SK-N-SH treated with all-trans-retinoic acid at 6 μM for 48 hours (cell line): Measurements from ENCODE around the gene ZNF41.

ENCODE experiments used
- ARNTL ChIP-seq: fragments of 450-650 bp; formaldehyde crosslinking; IDR thresholded peaks from 2 replicates; pipeline ENCODE4 v1.5.0; 2020; ENCODE audit warnings: low read depth, mild to moderate bottlenecking, moderate library complexity, borderline replicate concordance
- GLIS3 ChIP-seq: fragments of 250-450 bp; sonication (Bioruptor Pico); IDR thresholded peaks from 2 replicates; pipeline ENCODE4 v1.5.0; 2020; ENCODE audit warnings: mild to moderate bottlenecking, moderate library complexity
- ISL1 ChIP-seq: fragments of 250-450 bp; sonication (Bioruptor Pico); IDR thresholded peaks from 2 replicates; pipeline ENCODE4 v2.1.2; 2022; ENCODE audit warnings: mild to moderate bottlenecking, moderate library complexity
- TCF4 ChIP-seq: fragments of 250-450 bp; sonication (Bioruptor Pico); IDR thresholded peaks from 2 replicates; pipeline ENCODE4 v1.8.0; 2021; ENCODE audit warnings: mild to moderate bottlenecking, moderate library complexity, borderline replicate concordance
- TOX ChIP-seq: fragments of 250-450 bp; sonication (Bioruptor Pico); IDR thresholded peaks from 2 replicates; pipeline ENCODE4 v1.8.0; 2021; ENCODE audit warnings: mild to moderate bottlenecking, moderate library complexity, borderline replicate concordance
- ZC3H10 ChIP-seq: fragments of 250-450 bp; sonication (Bioruptor Pico); IDR thresholded peaks from 2 replicates; pipeline ENCODE4 v1.5.1; 2021; ENCODE audit warnings: mild to moderate bottlenecking, moderate library complexity
- ZFP3 ChIP-seq: fragments of 250-450 bp; sonication (Bioruptor Pico); IDR thresholded peaks from 2 replicates; pipeline ENCODE4 v1.5.0; 2020; ENCODE audit warnings: mild to moderate bottlenecking, moderate library complexity
- ZNF565 ChIP-seq: fragments of 450-650 bp; formaldehyde crosslinking; conservative IDR thresholded peaks from 2 replicates; pipeline ENCODE4 v1.5.0; 2020; ENCODE audit warnings: low read depth, mild to moderate bottlenecking, moderate library complexity
- ZNF70 ChIP-seq: fragments of 450-650 bp; formaldehyde crosslinking; IDR thresholded peaks from 2 replicates; pipeline ENCODE4 v1.5.0; 2020; ENCODE audit warnings: mild to moderate bottlenecking, moderate library complexity
- TF ChIP-seq, protein P1 (sequence below): fragments of 250-450 bp; sonication (Bioruptor Pico); IDR thresholded peaks from 2 replicates; pipeline ENCODE4 v1.5.1; 2020; ENCODE audit warnings: low read depth, mild to moderate bottlenecking, moderate library complexity
- TF ChIP-seq, protein P2 (sequence below): fragments of 250-450 bp; sonication (Bioruptor Pico); IDR thresholded peaks from 2 replicates; pipeline ENCODE4 v1.8.0; 2021; ENCODE audit warnings: low read depth, mild to moderate bottlenecking, moderate library complexity, borderline replicate concordance
- TF ChIP-seq, protein P3 (sequence below): fragments of 250-450 bp; sonication (Bioruptor Pico); IDR thresholded peaks from 2 replicates; pipeline ENCODE4 v1.5.0; 2020; ENCODE audit warnings: mild to moderate bottlenecking, moderate library complexity

DNA sequence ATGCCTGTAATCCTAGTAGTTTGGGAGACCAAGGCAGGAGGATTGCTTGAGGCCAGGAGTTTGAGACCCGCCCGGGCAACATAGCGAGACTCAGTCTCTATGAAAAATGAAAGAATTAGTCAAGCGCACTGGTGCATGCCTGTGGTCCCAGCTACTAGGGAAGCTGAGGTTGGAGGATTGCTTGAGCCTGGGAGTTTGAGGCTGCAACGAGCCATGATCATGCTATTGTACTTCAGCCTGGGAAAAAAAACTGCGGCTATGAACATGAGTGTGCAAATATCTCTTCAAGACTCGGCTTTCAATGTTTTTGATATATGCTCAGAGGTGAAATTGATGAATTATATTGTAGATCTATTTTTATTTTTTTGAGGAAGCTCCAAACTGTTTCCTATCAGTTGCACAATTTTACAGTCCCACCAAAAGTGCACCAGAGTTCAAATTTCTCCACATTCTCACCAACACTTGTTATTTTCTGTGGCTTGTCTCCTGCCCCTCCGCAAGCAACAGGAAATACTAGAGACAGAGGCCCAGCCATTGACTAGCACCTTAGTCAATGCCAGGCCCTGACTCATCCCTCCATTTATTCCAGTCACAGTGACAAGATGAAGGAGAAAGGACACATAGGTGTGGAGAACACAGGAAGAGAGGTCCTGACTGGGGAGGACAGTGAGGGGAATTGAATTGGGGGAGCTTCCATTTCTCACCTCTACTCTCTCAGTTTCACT is 33.1 kb upstream of the ZNF41 start:
- TF ChIP-seq ARNTL (CRISPR knock-in tag) (no peak), ZNF70 (no peak), ZC3H10 (CRISPR knock-in tag) (no peak), ZFP3 (CRISPR knock-in tag) (no peak), ISL1 (CRISPR knock-in tag) (no peak), GLIS3 (CRISPR knock-in tag) (no peak), TCF4 (no peak), TOX (CRISPR knock-in tag) (no peak), ZNF565 (CRISPR knock-in tag) (no peak)
- TF ChIP-seq, protein P1, sequence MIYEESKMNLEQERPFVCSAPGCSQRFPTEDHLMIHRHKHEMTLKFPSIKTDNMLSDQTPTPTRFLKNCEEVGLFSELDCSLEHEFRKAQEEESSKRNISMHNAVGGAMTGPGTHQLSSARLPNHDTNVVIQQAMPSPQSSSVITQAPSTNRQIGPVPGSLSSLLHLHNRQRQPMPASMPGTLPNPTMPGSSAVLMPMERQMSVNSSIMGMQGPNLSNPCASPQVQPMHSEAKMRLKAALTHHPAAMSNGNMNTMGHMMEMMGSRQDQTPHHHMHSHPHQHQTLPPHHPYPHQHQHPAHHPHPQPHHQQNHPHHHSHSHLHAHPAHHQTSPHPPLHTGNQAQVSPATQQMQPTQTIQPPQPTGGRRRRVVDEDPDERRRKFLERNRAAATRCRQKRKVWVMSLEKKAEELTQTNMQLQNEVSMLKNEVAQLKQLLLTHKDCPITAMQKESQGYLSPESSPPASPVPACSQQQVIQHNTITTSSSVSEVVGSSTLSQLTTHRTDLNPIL (CRISPR knock-in tag): no peak
- TF ChIP-seq, protein P2, sequence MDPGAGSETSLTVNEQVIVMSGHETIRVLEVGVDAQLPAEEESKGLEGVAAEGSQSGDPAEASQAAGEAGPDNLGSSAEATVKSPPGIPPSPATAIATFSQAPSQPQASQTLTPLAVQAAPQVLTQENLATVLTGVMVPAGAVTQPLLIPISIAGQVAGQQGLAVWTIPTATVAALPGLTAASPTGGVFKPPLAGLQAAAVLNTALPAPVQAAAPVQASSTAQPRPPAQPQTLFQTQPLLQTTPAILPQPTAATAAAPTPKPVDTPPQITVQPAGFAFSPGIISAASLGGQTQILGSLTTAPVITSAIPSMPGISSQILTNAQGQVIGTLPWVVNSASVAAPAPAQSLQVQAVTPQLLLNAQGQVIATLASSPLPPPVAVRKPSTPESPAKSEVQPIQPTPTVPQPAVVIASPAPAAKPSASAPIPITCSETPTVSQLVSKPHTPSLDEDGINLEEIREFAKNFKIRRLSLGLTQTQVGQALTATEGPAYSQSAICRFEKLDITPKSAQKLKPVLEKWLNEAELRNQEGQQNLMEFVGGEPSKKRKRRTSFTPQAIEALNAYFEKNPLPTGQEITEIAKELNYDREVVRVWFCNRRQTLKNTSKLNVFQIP: no peak
- TF ChIP-seq, protein P3, sequence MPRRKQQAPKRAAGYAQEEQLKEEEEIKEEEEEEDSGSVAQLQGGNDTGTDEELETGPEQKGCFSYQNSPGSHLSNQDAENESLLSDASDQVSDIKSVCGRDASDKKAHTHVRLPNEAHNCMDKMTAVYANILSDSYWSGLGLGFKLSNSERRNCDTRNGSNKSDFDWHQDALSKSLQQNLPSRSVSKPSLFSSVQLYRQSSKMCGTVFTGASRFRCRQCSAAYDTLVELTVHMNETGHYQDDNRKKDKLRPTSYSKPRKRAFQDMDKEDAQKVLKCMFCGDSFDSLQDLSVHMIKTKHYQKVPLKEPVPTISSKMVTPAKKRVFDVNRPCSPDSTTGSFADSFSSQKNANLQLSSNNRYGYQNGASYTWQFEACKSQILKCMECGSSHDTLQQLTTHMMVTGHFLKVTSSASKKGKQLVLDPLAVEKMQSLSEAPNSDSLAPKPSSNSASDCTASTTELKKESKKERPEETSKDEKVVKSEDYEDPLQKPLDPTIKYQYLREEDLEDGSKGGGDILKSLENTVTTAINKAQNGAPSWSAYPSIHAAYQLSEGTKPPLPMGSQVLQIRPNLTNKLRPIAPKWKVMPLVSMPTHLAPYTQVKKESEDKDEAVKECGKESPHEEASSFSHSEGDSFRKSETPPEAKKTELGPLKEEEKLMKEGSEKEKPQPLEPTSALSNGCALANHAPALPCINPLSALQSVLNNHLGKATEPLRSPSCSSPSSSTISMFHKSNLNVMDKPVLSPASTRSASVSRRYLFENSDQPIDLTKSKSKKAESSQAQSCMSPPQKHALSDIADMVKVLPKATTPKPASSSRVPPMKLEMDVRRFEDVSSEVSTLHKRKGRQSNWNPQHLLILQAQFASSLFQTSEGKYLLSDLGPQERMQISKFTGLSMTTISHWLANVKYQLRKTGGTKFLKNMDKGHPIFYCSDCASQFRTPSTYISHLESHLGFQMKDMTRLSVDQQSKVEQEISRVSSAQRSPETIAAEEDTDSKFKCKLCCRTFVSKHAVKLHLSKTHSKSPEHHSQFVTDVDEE (CRISPR knock-in tag): no peak
